Right renal pelvis (tissue), 4 donors: ENCODE measurements around the gene BIRC6. TPM values are rescaled to one million over a fixed set of nuclear protein-coding genes. Genes with fewer than 3 reads are reported as not detected.
"Not testable (repeated sequence)": the region's sequence is repeated elsewhere in the genome, so short reads cannot be mapped to it uniquely, and the experiment has no call there.

Experiments used
- DNase-seq, 4 donors: peaks; one replicate each; pipeline ENCODE4 v3.0.0-alpha.2; 2013; ENCODE audit warnings: low read depth in 4 of 4, low spot score in 3 of 4, missing footprints in 1 of 4
- polyA plus RNA-seq, 4 donors: library from polyadenylated mRNA; unstranded; fragments of 120-200 nt; gene quantifications; one replicate each; pipeline ENCODE4 v1.2.1, GENCODE V29; 2013; ENCODE audit not compliant: insufficient read length in 4 of 4

The BIRC6 gene
- polyA plus RNA-seq, 4 donors: 64.9 to 75.9 (median 71.1) TPM

GRCh38 chr2:32591669-32592463, 235.0 kb downstream of the BIRC6 start:
- no peak for DNase-seq

GRCh38 chr2:32594573-32594972, 237.8 kb downstream of the BIRC6 start:
- no peak for DNase-seq

GRCh38 chr2:32611366-32611765, 254.5 kb downstream of the BIRC6 start:
- no peak for DNase-seq

- no peak for DNase-seq
Measured at GRCh38 chr2:32611771-32612170, 254.9 kb downstream of the BIRC6 start.

- no peak for DNase-seq
Measured at GRCh38 chr2:32614084-32614483, 257.3 kb downstream of the BIRC6 start.

GRCh38 chr2:32617599-32618189, 260.9 kb downstream of the BIRC6 start:
- no peak for DNase-seq

GRCh38 chr2:32622570-32623310, 265.9 kb downstream of the BIRC6 start:
- DNase-seq: no peak

- DNase-seq: no peak
Measured at GRCh38 chr2:32623311-32623706, 266.5 kb downstream of the BIRC6 start.

GRCh38 chr2:32624812-32625211, 268.0 kb downstream of the BIRC6 start:
- no peak for DNase-seq

- DNase-seq: peak in 1 of 4 donors; percentile 15
Measured at GRCh38 chr2:32626639-32627221, 269.9 kb downstream of the BIRC6 start.

- peak in 2 of 4 donors; percentile 22 to 32 for DNase-seq
Measured at GRCh38 chr2:32627441-32627813, 270.6 kb downstream of the BIRC6 start.

- DNase-seq: peak; percentile 77 to 91 (median 84)
Measured at GRCh38 chr2:32627814-32628579, 271.2 kb downstream of the BIRC6 start, which contains the start of gene TTC27. TSS of gene TTC27 (plus strand) at chr2:32628050. CDS start at chr2:32628293, 243 bp downstream.

- no peak for DNase-seq
Measured at GRCh38 chr2:32632089-32632488, 275.3 kb downstream of the BIRC6 start.

GRCh38 chr2:32633040-32633439, 276.2 kb downstream of the BIRC6 start:
- DNase-seq: no peak

GRCh38 chr2:32638548-32638947, 281.7 kb downstream of the BIRC6 start:
- DNase-seq: not testable (repeated sequence)

GRCh38 chr2:32641180-32641579, 284.4 kb downstream of the BIRC6 start:
- no peak for DNase-seq

GRCh38 chr2:32647180-32647651, 290.4 kb downstream of the BIRC6 start:
- DNase-seq: no peak

- DNase-seq: no peak
Measured at GRCh38 chr2:32652555-32653209, 295.9 kb downstream of the BIRC6 start.

GRCh38 chr2:32656069-32656468, 299.2 kb downstream of the BIRC6 start:
- DNase-seq: no peak

- DNase-seq: no peak
Measured at GRCh38 chr2:32663864-32664263, 307.0 kb downstream of the BIRC6 start.
